HepG2 (cell line): ENCODE measurements around the gene CIAO2B. TPM values are rescaled to one million over a fixed set of nuclear protein-coding genes. Genes with fewer than 3 reads are reported as not detected.

ENCODE experiments used
- BCL6 ChIP-seq: IDR thresholded peaks from 2 replicates; pipeline ENCODE4 v1.6.1; 2016; ENCODE audit warnings: missing genetic modification reagents, missing compliant biosample characterization
- CEBPG ChIP-seq: IDR thresholded peaks from 2 replicates; pipeline ENCODE4 v1.6.1; 2016
- EHMT2 ChIP-seq: fragments of 200-600 bp; sonication (generic); IDR thresholded peaks from 2 replicates; pipeline ENCODE4 v1.7.0; 2017; ENCODE audit warnings: antibody characterized with exemption, low read depth, low read length, borderline replicate concordance
- GPN1 ChIP-seq: sonication (generic); formaldehyde crosslinking; IDR thresholded peaks from 2 replicates; pipeline ENCODE4 v1.5.1; 2020; ENCODE audit warnings: missing genetic modification reagents, borderline replicate concordance
- HES4 ChIP-seq: sonication (generic); formaldehyde crosslinking; IDR thresholded peaks from 2 replicates; pipeline ENCODE4 v1.9.0; 2021; ENCODE audit warnings: mild to moderate bottlenecking, missing genetic modification reagents, borderline replicate concordance
- IKZF1 ChIP-seq: fragments of 450-650 bp; IDR thresholded peaks from 2 replicates; pipeline ENCODE4 v1.7.1; 2016
- NCOA5 ChIP-seq: sonication (generic); formaldehyde crosslinking; IDR thresholded peaks from 2 replicates; pipeline ENCODE4 v1.4.0; 2020; ENCODE audit warnings: missing genetic modification reagents
- NPAS2 ChIP-seq: sonication (generic); formaldehyde crosslinking; IDR thresholded peaks from 2 replicates; pipeline ENCODE4 v1.8.0; 2022; ENCODE audit warnings: mild to moderate bottlenecking, missing genetic modification reagents, borderline replicate concordance
- RORA ChIP-seq: sonication (generic); formaldehyde crosslinking; IDR thresholded peaks from 2 replicates; pipeline ENCODE4 v1.5.0; 2020; ENCODE audit warnings: mild to moderate bottlenecking, missing genetic modification reagents, moderate library complexity
- SNRNP70 ChIP-seq: fragments of 200-400 bp; formaldehyde crosslinking; IDR thresholded peaks from 2 replicates; pipeline ENCODE4 v1.6.1; 2017; ENCODE audit warnings: mild to moderate bottlenecking, low read depth, low read length, moderate library complexity
- TCF12 ChIP-seq, 2 experiments: fragments of 450-650 bp in 1 of 2; sonication (generic) in 1 of 2; formaldehyde crosslinking in 1 of 2; IDR thresholded peaks; 2 replicates each; pipeline versions ENCODE4 v1.6.1 to v1.8.0; 2017 to 2022; ENCODE audit warnings: antibody characterized with exemption in 1 of 2, mild to moderate bottlenecking in 1 of 2, missing genetic modification reagents in 1 of 2, moderate library complexity in 1 of 2
- ZNF660 ChIP-seq: sonication (generic); formaldehyde crosslinking; IDR thresholded peaks from 2 replicates; pipeline ENCODE4 v1.5.1; 2020; ENCODE audit warnings: mild to moderate bottlenecking, low read depth, missing genetic modification reagents, borderline replicate concordance
- polyA plus RNA-seq, 8 experiments: library from polyadenylated mRNA; depleted of rRNA in 3 of 8; stranded (reverse) in 7 of 8; unstranded in 1 of 8; fragments of >200 nt; fragmentation: Illumina TruSeq in 4 of 8; extraction: Trizol in 4 of 8; gene quantifications; 2 replicates each; pipeline versions ENCODE4 v1.2.1 to v1.2.3, GENCODE V29; 2011 to 2016; ENCODE audit warnings: low read depth in 4 of 8, missing spikeins in 1 of 8, mixed read lengths in 1 of 8; ENCODE audit not compliant: insufficient read depth in 1 of 8
- total RNA-seq, 5 experiments: library from RNA; depleted of rRNA; stranded (reverse); fragments of >200 nt; fragmentation: Illumina TruSeq; extraction: Trizol; gene quantifications; 2 replicates each; pipeline ENCODE4 v1.2.3, GENCODE V29; 2016; ENCODE audit warnings: low read depth in 1 of 5
- TF ChIP-seq, protein P1 (sequence below), 2 experiments: IDR thresholded peaks; 2 replicates each; pipeline ENCODE4 v1.6.1; 2011 to 2012; ENCODE audit warnings: low read length in 2 of 2, borderline replicate concordance in 1 of 2, low read depth in 1 of 2, mild to moderate bottlenecking in 1 of 2, moderate library complexity in 1 of 2
- TF ChIP-seq, protein P2 (sequence below): sonication (generic); formaldehyde crosslinking; IDR thresholded peaks from 2 replicates; pipeline ENCODE4 v1.4.0; 2020; ENCODE audit warnings: missing genetic modification reagents
- TF ChIP-seq, protein P3 (sequence below): IDR thresholded peaks from 2 replicates; pipeline ENCODE4 v1.6.1; 2016; ENCODE audit warnings: low read depth, borderline replicate concordance
- TF ChIP-seq, protein P4 (sequence below): sonication (generic); formaldehyde crosslinking; IDR thresholded peaks from 2 replicates; pipeline ENCODE4 v1.5.0; 2020; ENCODE audit warnings: missing genetic modification reagents
- TF ChIP-seq, protein P5 (sequence below): sonication (generic); formaldehyde crosslinking; IDR thresholded peaks from 2 replicates; pipeline ENCODE4 v1.5.0; 2020; ENCODE audit warnings: missing genetic modification reagents

Gene CIAO2B
- total and polyA plus RNA-seq, 2 of the 13 experiments (the other 11 are each of a cell fraction or from before 2014, with no cell fraction given), result 157 to 293 TPM

DNA sequence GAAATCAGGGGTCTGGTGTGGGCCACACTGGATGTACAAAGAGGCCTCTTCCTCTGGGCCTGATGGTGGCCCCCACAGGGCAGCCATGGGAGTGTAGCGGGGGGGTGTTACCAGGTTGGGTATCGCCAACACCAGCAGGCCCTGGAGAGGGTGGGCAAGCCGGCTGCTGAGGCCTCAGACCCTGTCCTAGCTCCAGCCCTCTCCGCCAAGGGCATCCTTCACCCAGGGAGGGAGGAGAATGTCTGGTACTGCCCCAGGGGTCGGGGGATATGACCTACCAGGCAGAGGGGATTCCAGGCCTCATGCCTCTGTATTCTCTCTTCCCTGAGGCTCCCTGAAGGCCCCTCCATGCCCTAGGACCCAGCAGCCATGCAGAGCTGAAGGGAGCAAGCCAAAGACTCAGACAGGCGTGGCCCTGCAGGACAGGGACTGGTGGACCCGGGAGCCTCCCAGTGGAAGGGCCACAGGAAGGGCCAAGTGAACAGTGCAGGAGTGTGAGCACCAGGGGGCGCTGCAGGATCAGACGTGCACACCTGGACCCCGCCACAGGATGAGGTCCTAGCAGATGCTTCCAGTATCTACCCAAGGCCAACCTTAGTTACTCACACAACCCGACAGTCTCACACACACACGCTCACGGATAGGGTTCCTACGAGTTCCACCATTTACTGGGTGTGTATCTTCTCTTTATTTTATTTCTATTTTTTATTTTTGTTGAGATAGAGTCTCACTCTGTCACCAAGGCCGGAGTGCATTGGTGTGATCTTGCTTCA lies 43.3 kb upstream of the CIAO2B start (continued):
- TF ChIP-seq, protein P1, sequence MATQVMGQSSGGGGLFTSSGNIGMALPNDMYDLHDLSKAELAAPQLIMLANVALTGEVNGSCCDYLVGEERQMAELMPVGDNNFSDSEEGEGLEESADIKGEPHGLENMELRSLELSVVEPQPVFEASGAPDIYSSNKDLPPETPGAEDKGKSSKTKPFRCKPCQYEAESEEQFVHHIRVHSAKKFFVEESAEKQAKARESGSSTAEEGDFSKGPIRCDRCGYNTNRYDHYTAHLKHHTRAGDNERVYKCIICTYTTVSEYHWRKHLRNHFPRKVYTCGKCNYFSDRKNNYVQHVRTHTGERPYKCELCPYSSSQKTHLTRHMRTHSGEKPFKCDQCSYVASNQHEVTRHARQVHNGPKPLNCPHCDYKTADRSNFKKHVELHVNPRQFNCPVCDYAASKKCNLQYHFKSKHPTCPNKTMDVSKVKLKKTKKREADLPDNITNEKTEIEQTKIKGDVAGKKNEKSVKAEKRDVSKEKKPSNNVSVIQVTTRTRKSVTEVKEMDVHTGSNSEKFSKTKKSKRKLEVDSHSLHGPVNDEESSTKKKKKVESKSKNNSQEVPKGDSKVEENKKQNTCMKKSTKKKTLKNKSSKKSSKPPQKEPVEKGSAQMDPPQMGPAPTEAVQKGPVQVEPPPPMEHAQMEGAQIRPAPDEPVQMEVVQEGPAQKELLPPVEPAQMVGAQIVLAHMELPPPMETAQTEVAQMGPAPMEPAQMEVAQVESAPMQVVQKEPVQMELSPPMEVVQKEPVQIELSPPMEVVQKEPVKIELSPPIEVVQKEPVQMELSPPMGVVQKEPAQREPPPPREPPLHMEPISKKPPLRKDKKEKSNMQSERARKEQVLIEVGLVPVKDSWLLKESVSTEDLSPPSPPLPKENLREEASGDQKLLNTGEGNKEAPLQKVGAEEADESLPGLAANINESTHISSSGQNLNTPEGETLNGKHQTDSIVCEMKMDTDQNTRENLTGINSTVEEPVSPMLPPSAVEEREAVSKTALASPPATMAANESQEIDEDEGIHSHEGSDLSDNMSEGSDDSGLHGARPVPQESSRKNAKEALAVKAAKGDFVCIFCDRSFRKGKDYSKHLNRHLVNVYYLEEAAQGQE (IDR thresholded peaks at IDR 0.05; ENCODE audit: borderline replicate concordance in 1 of 2, low read depth in 1 of 2, low read length in 2 of 2), result peak in 1 of 2 experiments; percentile 44; a peak in 2 of 4 replicates
- TF ChIP-seq, protein P2, sequence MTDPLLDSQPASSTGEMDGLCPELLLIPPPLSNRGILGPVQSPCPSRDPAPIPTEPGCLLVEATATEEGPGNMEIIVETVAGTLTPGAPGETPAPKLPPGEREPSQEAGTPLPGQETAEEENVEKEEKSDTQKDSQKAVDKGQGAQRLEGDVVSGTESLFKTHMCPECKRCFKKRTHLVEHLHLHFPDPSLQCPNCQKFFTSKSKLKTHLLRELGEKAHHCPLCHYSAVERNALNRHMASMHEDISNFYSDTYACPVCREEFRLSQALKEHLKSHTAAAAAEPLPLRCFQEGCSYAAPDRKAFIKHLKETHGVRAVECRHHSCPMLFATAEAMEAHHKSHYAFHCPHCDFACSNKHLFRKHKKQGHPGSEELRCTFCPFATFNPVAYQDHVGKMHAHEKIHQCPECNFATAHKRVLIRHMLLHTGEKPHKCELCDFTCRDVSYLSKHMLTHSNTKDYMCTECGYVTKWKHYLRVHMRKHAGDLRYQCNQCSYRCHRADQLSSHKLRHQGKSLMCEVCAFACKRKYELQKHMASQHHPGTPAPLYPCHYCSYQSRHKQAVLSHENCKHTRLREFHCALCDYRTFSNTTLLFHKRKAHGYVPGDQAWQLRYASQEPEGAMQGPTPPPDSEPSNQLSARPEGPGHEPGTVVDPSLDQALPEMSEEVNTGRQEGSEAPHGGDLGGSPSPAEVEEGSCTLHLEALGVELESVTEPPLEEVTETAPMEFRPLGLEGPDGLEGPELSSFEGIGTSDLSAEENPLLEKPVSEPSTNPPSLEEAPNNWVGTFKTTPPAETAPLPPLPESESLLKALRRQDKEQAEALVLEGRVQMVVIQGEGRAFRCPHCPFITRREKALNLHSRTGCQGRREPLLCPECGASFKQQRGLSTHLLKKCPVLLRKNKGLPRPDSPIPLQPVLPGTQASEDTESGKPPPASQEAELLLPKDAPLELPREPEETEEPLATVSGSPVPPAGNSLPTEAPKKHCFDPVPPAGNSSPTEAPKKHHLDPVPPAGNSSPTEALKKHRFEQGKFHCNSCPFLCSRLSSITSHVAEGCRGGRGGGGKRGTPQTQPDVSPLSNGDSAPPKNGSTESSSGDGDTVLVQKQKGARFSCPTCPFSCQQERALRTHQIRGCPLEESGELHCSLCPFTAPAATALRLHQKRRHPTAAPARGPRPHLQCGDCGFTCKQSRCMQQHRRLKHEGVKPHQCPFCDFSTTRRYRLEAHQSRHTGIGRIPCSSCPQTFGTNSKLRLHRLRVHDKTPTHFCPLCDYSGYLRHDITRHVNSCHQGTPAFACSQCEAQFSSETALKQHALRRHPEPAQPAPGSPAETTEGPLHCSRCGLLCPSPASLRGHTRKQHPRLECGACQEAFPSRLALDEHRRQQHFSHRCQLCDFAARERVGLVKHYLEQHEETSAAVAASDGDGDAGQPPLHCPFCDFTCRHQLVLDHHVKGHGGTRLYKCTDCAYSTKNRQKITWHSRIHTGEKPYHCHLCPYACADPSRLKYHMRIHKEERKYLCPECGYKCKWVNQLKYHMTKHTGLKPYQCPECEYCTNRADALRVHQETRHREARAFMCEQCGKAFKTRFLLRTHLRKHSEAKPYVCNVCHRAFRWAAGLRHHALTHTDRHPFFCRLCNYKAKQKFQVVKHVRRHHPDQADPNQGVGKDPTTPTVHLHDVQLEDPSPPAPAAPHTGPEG, result no peak
- TF ChIP-seq, protein P3, sequence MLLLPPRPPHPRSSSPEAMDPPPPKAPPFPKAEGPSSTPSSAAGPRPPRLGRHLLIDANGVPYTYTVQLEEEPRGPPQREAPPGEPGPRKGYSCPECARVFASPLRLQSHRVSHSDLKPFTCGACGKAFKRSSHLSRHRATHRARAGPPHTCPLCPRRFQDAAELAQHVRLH (CRISPR knock-in tag), result peak; percentile 95; the same call in 1 of the 2 replicates
- TF ChIP-seq, protein P4, sequence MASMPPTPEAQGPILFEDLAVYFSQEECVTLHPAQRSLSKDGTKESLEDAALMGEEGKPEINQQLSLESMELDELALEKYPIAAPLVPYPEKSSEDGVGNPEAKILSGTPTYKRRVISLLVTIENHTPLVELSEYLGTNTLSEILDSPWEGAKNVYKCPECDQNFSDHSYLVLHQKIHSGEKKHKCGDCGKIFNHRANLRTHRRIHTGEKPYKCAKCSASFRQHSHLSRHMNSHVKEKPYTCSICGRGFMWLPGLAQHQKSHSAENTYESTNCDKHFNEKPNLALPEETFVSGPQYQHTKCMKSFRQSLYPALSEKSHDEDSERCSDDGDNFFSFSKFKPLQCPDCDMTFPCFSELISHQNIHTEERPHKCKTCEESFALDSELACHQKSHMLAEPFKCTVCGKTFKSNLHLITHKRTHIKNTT (CRISPR knock-in tag), result no peak
- TF ChIP-seq EHMT2, result no peak
- TF ChIP-seq GPN1, result no peak
- no peak for TF ChIP-seq NPAS2 (CRISPR knock-in tag)
- TF ChIP-seq, protein P5, sequence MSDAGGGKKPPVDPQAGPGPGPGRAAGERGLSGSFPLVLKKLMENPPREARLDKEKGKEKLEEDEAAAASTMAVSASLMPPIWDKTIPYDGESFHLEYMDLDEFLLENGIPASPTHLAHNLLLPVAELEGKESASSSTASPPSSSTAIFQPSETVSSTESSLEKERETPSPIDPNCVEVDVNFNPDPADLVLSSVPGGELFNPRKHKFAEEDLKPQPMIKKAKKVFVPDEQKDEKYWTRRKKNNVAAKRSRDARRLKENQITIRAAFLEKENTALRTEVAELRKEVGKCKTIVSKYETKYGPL (CRISPR knock-in tag), result no peak
- peak; percentile 42; the same call in 1 of the 2 replicates for TF ChIP-seq BCL6 (CRISPR knock-in tag)
- no peak for TF ChIP-seq RORA (CRISPR knock-in tag)
- TF ChIP-seq CEBPG (CRISPR knock-in tag), result peak; percentile 65
- no peak for TF ChIP-seq SNRNP70
- no peak for TF ChIP-seq IKZF1
- no peak for TF ChIP-seq TCF12 (IDR thresholded peaks at IDR 0.05)
- no peak for TF ChIP-seq TCF12 (CRISPR knock-in tag; IDR thresholded peaks at IDR 0.05)
- TF ChIP-seq HES4 (CRISPR knock-in tag), result 0 out of 2 replicates have a peak, but pooled peaks have one; percentile 46
- TF ChIP-seq NCOA5, result no peak
- no peak for TF ChIP-seq ZNF660 (CRISPR knock-in tag)
